Suprapubic skin (tissue), 4 donors: ENCODE results near the gene INHBE.

Source experiments
- CTCF ChIP-seq, 2 donors: fragments of 200-600 bp in 1 of 2; fragments of 450-650 bp in 1 of 2; sonication (generic) in 1 of 2; IDR thresholded peaks; one replicate each; pipeline ENCODE4 v1.5.1; 2016 to 2019; ENCODE audit warnings: antibody characterized with exemption in 2 of 2, mild to moderate bottlenecking in 1 of 2, moderate library complexity in 1 of 2
- POLR2A ChIP-seq, 2 donors: fragments of 450-650 bp; IDR thresholded peaks; one replicate each; pipeline ENCODE4 v1.6.1; 2017; ENCODE audit warnings: antibody characterized with exemption in 2 of 2, mild to moderate bottlenecking in 2 of 2, moderate library complexity in 2 of 2
- POLR2AphosphoS5 ChIP-seq, 3 donors: sonication (generic); formaldehyde crosslinking; IDR thresholded peaks; one replicate each; pipeline ENCODE4 v1.6.1; 2017; ENCODE audit warnings: antibody characterized with exemption in 3 of 3

DNA sequence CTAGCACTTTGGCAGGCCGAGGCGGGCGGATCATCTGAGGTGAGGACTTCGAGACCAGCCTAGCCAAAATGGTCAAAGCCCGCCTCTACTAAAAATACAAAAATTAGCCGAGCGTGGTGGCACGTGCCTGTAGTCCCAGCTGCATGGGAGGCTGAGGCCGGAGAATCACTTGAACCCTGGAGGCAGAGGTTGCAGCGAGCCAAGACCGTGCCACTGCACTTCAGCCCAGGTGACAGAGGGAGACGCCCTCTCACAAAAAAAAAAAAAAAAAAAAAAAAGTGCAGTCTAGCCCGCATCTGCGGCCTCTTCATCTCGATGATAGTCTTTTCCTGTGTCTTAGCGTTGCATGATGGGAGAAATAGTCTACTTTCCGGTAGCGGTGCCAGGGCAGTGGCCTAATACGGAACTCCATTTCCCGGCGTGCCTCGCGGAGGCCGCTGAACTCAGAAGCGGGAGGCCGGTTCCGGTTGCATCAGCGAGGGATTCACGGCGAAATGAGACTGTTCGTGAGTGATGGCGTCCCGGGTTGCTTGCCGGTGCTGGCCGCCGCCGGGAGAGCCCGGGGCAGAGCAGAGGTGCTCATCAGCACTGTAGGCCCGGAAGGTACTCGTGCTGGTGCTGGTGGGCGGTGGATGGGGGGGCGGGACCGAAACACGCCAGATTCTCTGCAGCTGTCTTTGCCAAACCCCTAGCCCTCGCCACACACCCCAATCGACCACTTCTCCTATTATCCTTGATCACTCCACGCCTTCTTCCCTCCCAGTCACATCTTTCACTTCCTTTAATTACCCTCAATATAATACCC lies 32.7 kb downstream of the INHBE start, which contains the start of gene MARS1:
- peak in 1 of 2 donors; percentile 59 for TF ChIP-seq POLR2A (IDR thresholded peaks at IDR 0.05)
- TF ChIP-seq CTCF (IDR thresholded peaks at IDR 0.05) = no peak
- peak in 2 of 3 donors; percentile 69 to 79 for TF ChIP-seq POLR2AphosphoS5 (IDR thresholded peaks at IDR 0.05)
